GM21737 (cell line): ENCODE measurements around the gene GTPBP3.

Source experiments
- ATAC-seq: cut with Tn5 transposase; IDR thresholded peaks from one replicate; pipeline ENCODE4 v1.9.1; 2021; ENCODE audit warnings: mild to moderate bottlenecking, moderate library complexity; ENCODE audit not compliant: unreplicated experiment

GTPBP3 gene

DNA sequence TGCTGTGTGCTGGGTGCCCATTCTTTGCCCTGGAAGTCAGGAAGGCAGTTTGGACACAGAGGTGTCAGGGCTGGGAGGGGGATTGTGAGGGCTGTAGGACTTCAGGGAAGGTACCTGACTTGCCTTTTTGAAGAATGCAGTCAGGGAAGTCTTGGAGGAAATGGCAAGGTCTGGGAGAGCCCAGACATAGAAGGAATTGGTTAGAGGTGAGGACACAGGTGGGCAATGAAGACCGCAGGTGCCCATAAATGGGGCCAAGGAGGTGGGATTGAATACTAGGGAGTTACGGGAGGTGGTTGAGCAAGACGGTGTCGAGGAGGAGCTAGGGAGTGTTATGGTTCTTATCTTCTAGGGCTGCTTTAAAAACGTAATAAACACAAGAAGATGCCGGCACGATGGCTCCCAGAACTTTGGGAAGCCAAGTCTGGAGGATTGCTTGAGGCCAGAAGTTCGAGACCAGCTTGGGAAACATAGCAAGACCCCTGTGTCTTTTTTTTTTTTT is 29.4 kb upstream of the GTPBP3 start:
- no peak for ATAC-seq

DNA sequence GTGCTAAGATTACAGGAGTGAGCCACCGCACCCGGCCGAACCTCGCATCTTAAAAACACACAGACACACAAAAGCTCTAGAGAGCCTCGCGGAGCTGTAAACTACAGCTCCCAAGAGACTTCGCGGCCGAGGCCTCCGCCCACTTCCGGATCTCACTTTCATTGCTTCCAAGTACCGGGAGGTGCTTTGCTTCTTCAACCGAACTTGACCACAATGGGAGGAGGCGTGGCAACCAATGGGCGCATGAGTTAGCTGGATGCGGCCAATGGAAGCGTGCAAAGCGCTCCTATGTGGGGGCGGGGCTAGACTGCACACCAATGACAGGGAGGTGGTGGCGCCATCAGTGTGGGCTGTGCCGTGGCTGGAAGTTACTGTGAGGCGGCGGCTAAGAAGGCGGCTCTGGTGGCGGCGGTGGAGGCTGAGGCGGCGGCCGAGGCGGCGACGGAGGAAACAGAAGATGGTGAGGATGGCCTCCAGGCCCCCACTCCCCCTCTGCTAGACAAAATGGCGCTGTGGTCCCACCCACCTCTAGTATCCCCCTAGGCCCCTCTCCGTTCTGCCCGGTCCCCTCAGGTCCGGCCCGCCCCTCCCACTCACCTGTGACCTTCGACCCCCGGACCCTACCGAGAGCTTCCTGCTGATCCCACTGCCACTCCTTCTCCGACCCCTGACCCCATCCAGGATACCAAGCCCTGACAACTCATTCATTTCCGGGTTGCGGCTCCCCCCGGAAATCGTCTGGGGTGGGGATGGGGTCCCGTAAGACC is 28.0 kb upstream of the GTPBP3 start, which contains the start of gene DDA1:
TSS of gene DDA1 (plus strand) at position 366 of the 767 bp plus-strand sequence. CDS start at position 458, 92 bp downstream.
- ATAC-seq: peak; percentile 52

- no peak for ATAC-seq
These were observed 27.3 kb upstream of the GTPBP3 start for GRCh38 chr19:17309965-17310461.

GRCh38 chr19:17311455-17312188 is 25.7 kb upstream of the GTPBP3 start:
- no peak for ATAC-seq

DNA sequence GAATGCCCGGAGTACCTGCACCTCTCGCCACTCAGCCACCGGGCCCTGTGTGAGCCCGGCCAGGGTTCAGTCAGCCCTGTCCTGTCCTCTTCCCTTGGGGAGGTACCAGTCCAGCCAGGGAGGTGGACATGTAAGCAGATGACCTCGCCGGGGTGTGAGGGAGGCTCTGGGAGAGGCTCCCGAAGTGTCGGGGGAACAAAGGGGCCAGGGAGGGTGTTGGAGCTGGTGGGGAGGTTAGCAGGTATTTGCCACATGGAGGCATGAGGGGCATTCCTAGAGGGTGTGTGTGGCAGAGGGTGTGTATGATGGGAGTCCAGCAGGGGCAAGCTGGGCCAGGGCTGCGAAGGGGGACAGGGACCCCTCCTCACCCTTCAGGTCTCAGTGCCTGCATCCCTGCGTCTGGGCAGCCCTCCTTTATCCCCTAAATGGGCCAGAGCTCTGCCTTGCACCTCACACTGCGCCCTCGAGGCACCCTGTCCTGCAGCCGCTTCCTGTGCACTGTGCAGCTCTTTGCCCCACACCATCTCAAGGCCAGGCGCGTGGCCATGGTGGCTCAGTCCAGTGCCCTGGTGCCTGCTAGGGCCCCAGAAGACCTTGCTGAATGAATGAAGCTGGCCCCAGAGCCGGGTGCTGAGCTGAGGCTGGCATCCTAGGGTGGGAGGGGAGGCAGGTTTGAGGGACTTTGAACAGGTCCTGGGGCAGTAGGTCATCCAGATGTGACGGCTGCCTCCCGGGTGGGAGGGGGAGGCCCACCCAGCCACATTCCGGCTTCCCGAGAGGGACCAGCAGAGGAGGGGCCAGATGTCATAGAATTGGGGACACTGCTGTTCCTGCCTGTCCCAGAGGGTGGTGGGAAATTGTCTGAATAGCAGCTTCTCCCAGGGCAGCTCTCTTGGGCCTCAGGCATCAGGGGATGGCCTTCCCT is 24.9 kb upstream of the GTPBP3 start:
- no peak for ATAC-seq

DNA sequence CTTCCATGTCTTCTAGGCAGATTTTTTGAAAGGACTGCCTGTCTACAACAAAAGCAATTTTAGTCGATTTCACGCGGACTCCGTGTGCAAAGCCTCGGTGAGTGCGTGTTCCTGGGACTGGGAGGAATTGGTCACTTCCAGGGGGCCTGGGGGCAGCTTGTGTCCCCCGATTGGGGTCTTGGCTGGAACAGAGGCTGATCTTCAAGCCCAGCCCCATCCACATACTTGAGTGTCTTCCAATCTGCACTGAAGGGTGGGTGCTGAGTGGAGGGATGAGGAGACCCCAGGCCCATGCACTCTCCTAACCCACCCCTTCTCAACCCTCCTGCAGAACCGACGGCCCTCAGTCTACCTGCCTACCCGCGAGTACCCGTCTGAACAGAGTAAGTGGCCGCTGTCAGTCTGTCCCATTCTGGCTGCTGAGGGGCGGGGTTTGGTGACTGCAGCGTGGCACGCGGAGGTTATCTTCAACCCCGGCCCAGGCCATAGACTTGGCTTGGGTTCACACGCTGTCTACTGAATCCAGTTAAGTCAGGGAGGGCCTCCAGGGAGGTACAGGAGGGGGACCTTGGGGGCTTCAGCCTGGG is 23.3 kb upstream of the GTPBP3 start:
- no peak for ATAC-seq

DNA sequence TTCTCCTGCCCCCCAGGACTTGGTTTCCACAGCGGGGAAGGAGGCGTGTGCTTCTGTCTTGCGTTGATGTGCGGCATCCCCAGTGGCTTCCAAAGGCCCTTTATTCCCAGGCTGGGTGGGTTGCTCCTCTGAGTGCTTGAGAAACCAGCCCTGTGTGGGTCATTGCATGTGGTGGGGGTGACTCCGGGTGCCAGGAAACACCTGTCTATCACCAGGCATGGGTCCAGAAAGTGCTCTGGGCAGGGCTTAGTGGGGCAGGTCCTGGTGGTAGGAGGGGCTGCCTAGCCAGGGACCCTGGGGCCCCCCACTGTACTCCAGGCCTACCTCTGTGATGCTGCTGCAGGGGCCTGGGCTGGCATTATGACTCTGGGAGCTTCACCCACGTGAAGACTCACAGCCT is 18.4 kb upstream of the GTPBP3 start:
- ATAC-seq: no peak

DNA sequence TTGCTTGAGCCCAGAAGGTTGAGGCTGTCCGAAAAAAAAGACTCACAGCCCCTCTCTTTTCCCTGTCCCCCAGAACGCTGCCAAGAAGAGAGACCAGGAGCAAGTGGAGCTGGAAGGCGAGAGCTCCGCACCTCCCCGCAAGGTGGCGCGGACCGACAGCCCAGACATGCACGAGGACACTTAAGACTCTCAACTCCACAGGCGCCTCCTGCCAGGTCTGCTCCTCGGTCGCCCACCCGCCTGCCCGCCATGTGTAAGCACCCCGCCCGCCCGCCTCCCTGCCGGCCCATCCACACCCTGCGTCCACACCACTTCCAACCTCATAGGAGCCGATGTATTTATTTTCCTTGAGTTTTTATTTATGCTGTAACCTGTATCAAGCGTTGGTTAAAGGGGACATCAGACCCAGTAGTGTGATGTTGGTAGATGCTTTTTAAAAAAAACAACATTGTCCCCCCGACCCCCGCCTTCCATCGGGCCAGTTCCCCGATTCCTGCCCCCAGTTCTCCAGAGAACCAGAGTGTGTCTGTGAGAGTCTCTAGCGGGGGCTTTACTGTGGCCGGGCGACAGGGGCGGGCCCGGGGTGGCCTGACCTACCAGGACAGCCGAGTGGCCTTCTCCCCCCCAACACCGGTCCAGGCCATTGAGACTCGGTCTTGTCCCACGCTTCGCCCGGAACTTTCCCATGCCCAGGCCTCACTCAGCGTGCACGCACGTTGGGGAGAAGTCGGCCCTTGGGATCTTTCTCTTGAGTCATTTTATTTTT is 17.7 kb upstream of the GTPBP3 start:
- no peak for ATAC-seq

- no peak for ATAC-seq
These were observed 16.9 kb upstream of the GTPBP3 start for GRCh38 chr19:17320435-17320834.

GRCh38 chr19:17321655-17322489 is 15.5 kb upstream of the GTPBP3 start:
- no peak for ATAC-seq

DNA sequence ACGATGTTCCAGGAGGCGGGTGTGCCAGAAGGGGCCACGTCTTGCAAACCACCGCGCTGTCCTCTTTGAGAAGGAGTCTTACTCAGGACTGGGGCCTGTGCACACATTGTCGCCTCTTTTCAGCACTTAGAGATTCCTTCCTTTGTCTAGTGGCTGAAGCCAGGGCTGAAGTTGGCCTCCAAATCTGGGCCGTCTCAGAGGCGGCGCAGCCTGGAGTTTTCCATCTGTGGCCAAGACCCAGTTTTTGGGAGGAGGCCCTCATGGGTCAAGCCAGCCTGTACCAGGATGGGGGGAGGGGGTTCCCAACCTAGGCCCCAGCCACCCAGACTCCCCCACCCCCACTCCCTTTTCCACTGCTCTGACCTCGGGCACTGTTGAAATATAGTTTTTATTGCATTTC is 14.5 kb upstream of the GTPBP3 start:
- ATAC-seq: no peak

GRCh38 chr19:17323300-17323963 is 13.9 kb upstream of the GTPBP3 start:
- ATAC-seq: no peak

GRCh38 chr19:17323964-17324332 is 13.4 kb upstream of the GTPBP3 start:
- no peak for ATAC-seq

DNA sequence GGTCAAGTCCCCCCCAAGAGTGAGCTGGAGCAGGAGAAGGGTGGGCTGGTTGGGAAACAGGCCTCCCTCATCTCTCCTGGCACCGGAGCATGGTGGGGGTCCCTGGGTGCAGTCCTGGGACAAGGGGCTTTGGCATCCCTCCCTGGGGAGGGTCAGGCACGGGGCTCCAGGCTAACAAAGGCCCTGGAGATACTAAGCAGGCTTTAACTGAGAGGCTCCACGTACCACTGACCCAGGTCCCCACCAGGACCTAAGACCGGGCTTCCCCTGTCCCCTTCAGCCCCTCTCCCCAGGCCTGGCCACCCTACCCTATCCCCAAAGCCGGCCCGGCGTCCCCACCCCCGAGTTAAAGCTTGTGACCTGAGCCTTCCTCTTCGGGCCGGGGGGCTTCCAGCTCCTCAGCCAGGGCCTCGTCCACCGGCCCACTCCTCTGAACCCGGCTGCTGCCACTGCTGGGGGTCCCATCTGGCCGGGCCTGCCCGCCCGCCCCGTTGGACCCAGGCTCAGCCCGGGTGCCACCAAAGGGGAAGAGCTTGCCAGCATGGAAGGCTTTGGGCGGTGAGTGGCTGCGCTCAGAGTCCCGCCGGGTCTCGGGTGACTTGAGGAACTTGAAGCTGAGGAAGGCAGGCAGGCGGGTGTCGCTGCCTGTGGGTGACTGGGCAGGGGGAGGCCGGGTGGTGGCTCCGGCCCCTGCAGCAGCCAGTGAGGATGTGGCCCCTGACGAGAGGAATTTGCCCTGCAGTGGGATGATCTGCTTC is 12.8 kb upstream of the GTPBP3 start:
- ATAC-seq: no peak

DNA sequence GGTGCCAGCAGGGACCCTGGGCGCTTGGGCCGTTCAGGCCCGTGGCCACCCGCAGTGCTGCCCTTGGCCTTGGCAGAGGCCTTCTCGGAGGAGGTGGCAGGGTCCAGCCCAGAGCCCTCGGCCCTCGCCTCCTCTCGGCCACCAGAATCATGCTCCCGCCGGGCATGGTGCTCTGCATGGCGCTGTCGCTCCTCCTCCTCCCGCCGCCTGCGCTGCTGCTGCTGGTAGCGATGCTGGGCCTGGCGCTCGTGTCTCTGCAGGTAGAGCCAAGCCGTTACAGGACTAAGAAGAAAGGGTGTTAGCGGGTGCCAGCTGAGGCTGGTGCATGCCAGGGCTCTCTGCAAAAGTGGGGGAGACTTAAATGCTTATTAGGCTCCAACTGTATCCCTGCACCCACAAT is 12.2 kb upstream of the GTPBP3 start:
- ATAC-seq: no peak

- ATAC-seq: no peak
These were observed 11.3 kb upstream of the GTPBP3 start for GRCh38 chr19:17325881-17326594.

DNA sequence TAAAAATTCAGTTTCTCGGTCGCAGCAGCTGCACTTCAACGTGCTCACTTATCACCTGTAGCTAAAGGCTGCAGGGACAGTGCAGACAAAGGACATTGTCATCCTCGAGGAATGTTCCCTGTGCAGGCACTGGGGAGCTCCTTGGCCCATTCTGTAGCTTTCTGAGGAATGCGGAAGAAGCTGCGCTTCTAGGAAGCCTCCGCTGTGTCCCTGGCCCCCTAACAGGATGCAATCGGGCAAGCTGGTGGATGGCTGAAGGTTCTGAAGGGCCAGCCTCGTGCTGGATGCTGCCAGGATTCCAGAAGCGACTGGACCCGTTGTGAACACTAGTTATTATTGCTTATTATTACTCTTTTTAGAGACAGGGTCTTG is 10.8 kb upstream of the GTPBP3 start:
- ATAC-seq: no peak
